Limb (tissue), 2 donors: Measurements from ENCODE around the gene ATP1A3.
"Not testable (repeated sequence)": the region's sequence is repeated elsewhere in the genome, so short reads cannot be mapped to it uniquely, and the experiment has no call there.

ENCODE experiments used
- DNase-seq, 2 donors: peaks; one replicate each; pipeline ENCODE4 v3.0.0-alpha.2; 2016; ENCODE audit errors: extremely low spot score in 2 of 2

ATP1A3 gene

GRCh38 chr19:41993612-41994483 lies at the start of gene ATP1A3:
TSS of gene ATP1A3 (minus strand) at chr19:41994230. CDS start at chr19:41994076, 154 bp downstream.
- peak; percentile 34 to 83 for DNase-seq

DNA sequence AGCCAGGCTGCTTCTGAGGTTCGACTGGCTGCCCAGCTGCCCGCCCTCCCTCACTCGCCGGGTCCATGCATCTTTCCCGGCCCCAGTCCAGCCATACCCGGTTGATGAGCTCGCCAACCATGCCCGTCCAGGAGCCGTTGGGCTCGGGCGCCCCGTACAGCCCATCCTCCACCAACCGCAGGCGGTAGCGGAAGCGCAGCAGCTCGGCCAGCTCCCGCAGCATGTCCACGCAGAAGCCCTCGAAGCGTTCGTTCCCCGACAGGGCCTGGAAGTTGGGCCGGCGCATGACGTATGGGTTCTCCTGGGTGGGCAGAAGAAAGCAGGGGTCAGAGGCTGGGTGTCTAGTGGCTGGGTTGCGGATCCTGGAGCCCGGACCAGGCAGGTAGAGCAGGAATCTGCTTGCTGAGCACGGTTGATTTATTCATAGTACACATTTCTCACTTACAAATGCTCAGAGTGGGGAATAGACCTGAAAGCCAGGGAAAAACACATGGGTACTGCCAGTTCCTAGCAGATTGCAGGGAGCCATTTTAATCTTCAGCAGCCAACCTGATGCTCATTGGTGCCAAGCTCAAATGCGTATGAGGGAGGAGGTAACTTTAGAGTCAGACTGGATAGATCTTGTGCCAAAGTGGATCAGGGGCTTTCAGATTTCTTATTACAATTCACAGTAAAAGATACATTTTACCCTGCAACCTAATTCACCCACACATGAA lies 48.6 kb upstream of the ATP1A3 start:
- DNase-seq = no peak

- DNase-seq = not testable (repeated sequence)
Measured at GRCh38 chr19:42040491-42040890, 46.5 kb upstream of the ATP1A3 start.

- DNase-seq = no peak
Measured at GRCh38 chr19:42040031-42040430, 46.0 kb upstream of the ATP1A3 start.

- no peak for DNase-seq
Measured at GRCh38 chr19:42038666-42039065, 44.6 kb upstream of the ATP1A3 start.

DNA sequence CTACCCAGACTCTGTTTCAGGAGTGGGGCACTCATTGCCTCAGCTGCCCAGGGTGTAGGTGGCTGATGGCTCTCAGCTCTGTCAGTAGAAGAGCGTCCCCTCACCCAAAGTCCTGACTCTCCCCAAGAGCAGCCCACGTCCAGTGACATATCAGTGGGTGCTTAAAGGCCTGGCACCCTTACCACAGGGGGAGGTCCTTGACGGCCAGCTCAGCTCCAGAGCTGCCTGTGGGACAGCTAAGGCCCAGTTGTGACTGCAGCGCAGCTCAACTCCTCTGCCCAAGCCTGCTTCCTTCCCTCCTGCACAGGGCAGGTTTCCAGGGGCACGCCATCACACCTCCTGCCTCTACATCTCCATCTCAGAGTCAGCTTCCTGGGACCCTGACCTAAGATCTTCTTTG lies 43.6 kb upstream of the ATP1A3 start:
- no peak for DNase-seq

DNA sequence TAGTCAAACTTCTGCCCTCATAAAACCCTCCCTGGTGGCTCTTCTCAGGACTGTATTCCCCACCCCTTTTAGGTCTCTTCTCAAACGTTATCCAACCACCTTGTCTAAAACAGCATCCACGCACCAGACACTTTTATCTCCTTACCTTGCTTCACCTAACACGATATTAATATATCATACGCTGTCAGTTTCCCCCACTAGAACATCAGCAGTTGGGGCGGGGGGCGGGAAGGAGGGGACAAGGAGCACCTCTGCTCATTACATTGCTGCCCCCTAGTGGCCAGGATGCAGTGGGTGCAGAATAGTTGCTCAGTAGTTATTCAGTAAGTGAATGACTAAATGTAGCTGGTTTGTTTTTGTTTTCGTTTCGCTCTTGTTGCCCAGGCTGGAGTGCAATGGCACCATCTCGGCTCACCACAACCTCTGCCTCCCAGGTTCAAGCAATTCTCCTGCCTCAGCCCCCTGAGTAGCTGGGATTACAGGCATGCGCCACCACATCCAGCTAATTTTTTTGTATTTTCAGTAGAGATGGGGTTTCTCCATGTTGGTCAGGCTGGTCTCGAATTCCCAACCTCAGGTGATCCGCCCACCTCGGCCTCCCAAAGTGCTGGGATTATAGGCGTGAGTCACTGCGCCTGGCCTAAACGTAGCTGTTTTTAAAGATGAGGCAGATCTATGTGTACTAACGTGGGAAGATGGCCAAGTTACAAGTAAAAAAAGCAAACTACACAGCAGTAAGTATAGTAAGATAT lies 40.8 kb upstream of the ATP1A3 start:
- DNase-seq = peak; percentile 38 to 67

DNA sequence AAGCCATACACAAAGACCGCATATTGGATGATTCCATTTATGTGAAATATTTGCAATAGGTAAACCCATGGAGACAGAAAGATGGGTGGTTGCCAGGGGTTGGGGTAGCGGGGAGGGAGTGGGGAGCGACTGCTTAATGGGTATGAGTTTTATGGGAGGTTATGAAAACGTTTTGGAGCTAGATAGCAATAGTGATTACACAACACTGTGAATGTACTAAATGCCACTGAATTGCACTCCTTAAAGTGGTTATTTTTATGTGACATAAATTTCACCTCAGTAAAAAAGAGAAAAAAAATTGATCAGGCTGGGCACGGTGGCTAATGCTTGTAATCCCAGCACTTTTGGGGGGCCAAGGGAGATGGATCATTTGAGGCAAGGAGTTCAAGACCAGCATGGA lies 39.4 kb upstream of the ATP1A3 start:
- no peak for DNase-seq

DNA sequence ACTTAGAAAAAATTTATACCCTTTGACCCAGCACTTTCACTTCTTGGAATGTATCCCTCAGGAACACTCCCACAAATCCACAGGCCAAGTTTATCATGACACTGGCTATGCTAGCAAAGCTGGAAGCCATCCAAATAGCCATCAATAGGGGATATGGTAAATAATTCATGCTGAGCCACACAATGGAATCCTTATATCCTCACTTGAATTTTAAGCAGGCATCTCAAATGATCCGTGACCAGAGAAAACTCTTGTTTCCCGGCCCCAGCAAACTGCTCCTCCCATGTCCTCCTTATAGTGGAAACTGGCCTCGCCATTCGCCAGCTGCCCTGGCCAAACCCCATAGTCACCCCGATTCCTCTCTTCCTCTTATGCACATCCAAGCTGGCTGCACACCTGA lies 38.4 kb upstream of the ATP1A3 start:
- peak in 1 of 2 donors; percentile 53 for DNase-seq

- no peak for DNase-seq
Measured at GRCh38 chr19:42030645-42031440, 36.8 kb upstream of the ATP1A3 start.

GRCh38 chr19:42028304-42029216 lies 34.5 kb upstream of the ATP1A3 start:
- no peak for DNase-seq

- no peak for DNase-seq
Measured at GRCh38 chr19:42024622-42025111, 30.6 kb upstream of the ATP1A3 start.

- DNase-seq = no peak
Measured at GRCh38 chr19:42023943-42024260, 29.9 kb upstream of the ATP1A3 start.

- no peak for DNase-seq
Measured at GRCh38 chr19:42023121-42023942, 29.3 kb upstream of the ATP1A3 start.

DNA sequence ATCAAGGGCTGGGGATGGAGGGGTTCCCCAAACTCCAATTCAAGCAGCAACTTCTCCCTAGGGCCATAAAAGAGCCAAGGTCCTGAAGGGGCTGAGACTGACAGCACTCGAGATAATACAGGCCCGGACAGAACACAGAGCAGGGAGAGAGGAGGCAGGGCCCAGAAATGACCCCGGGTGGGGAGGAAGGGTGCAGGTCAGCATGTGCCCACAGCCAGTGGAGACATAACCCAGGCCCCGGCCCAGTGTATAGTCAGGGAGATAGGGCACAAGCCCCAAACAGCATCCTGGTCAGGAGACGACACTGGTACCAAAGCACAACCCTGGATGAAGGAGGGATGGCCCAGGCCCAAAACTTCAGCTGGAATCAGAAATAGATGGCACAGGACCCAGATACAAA lies 28.6 kb upstream of the ATP1A3 start:
- DNase-seq = no peak

- no peak for DNase-seq
Measured at GRCh38 chr19:42021185-42021584, 27.2 kb upstream of the ATP1A3 start.

- no peak for DNase-seq
Measured at GRCh38 chr19:42018503-42019193, 24.6 kb upstream of the ATP1A3 start.

DNA sequence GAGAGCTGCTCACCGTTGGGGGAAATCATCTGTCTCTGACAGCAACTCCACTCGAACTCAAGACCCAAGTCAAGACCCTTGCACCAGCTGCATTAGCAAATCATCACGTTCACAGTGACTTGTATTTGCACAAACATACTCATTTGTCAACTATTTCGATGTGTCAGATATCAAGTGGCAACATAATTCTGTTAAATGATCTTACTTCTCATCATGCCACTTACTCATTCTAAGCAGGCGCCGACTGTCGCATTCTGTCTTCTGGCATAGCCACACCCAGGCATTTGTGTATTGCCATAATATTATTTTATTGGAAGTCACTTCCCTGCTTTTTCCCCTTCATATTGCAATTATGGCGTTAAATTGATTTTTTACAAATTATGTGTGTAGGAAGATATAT lies 23.0 kb upstream of the ATP1A3 start:
- no peak for DNase-seq

GRCh38 chr19:42012747-42013146 lies 18.7 kb upstream of the ATP1A3 start:
- not testable (repeated sequence) for DNase-seq
